Cardiac muscle cell (in vitro differentiated cells and primary cell): ENCODE results near the gene FAM98C. TPM values are rescaled to one million over a fixed set of nuclear protein-coding genes. Genes with fewer than 3 reads are reported as not detected.
A peak's percentile ranks its signal among the peaks of the same experiment; 100 is the strongest.
"Not testable (repeated sequence)": the region's sequence is repeated elsewhere in the genome, so short reads cannot be mapped to it uniquely, and the experiment has no call there.

ENCODE experiments used
- DNase-seq, 2 donors: peaks; one replicate each; pipeline versions ENCODE4 v3.0.0 to v3.0.0-alpha.2; 2010 to 2017; ENCODE audit warnings: low read depth in 1 of 2, low spot score in 1 of 2
- H3K27ac ChIP-seq: fragments of 200-600 bp; sonication (generic); 2 replicates; pipeline ENCODE4 v1.5.1; 2016
- H3K27me3 ChIP-seq: fragments of 200-600 bp; sonication (generic); 2 replicates; pipeline ENCODE4 v1.6.0; 2016; ENCODE audit warnings: control low read depth
- H3K36me3 ChIP-seq: fragments of 200-600 bp; sonication (generic); 2 replicates; pipeline ENCODE4 v1.5.1; 2016; ENCODE audit warnings: control low read depth
- H3K4me1 ChIP-seq: fragments of 200-600 bp; sonication (generic); 2 replicates; pipeline ENCODE4 v1.8.1; 2017; ENCODE audit warnings: low read depth, mild to moderate bottlenecking, mixed run types
- H3K4me3 ChIP-seq: fragments of 200-600 bp; sonication (generic); 2 replicates; pipeline ENCODE4 v1.5.1; 2016; ENCODE audit warnings: mild to moderate bottlenecking
- H3K9me3 ChIP-seq: fragments of 200-600 bp; sonication (generic); 2 replicates; pipeline ENCODE4 v1.5.1; 2017; ENCODE audit warnings: low read depth, mild to moderate bottlenecking, control low read depth
- polyA plus RNA-seq: library from polyadenylated mRNA; unstranded; fragments of >200 nt; fragmentation: Nextera tagmentation; extraction: Ambion mirVana; gene quantifications from 2 replicates; pipeline ENCODE4 v1.2.1, GENCODE V29; 2016
- total RNA-seq: library from RNA; depleted of rRNA; stranded (reverse); fragments of >200 nt; gene quantifications from 2 replicates; pipeline ENCODE4 v1.2.3, GENCODE V29; 2016
- TF ChIP-seq, protein P1 (sequence below): IDR thresholded peaks from 2 replicates; pipeline ENCODE4 v1.5.1; 2012; ENCODE audit warnings: low read depth, mild to moderate bottlenecking, low read length

Gene FAM98C
- total and polyA plus RNA-seq, 2 experiments from 2014 or later, result 20.0 to 35.3 TPM

DNA sequence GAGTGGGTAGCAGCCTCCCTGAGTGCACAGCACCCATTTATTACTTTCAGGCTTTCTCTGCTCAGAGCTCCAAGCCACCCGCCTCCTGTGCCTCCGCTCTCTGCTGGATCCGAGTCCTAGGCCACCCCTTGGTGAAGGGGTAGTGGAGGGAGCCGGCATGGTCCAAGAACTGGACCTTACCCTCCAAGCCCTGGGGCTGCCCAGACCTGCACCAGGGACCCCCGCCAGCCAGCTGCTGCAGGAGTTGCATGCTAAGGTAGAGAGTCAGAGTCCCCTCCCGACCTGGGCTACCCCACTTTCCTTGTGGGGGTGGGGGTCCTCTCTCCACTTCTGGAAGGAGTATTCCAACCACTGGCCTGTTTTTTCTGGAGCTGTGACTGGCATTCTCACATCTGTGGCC lies 2.0 kb downstream of the FAM98C start:
- no peak for DNase-seq
- TF ChIP-seq, protein P1, sequence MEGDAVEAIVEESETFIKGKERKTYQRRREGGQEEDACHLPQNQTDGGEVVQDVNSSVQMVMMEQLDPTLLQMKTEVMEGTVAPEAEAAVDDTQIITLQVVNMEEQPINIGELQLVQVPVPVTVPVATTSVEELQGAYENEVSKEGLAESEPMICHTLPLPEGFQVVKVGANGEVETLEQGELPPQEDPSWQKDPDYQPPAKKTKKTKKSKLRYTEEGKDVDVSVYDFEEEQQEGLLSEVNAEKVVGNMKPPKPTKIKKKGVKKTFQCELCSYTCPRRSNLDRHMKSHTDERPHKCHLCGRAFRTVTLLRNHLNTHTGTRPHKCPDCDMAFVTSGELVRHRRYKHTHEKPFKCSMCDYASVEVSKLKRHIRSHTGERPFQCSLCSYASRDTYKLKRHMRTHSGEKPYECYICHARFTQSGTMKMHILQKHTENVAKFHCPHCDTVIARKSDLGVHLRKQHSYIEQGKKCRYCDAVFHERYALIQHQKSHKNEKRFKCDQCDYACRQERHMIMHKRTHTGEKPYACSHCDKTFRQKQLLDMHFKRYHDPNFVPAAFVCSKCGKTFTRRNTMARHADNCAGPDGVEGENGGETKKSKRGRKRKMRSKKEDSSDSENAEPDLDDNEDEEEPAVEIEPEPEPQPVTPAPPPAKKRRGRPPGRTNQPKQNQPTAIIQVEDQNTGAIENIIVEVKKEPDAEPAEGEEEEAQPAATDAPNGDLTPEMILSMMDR, result no peak
- Histone ChIP-seq H3K9me3 (no peaks in the 10 kb centered on the region), H3K4me3 (no peak overlapping the region), H3K36me3 (no peaks in the 10 kb centered on the region), H3K27me3 (no peaks in the 10 kb centered on the region), H3K27ac (no peak overlapping the region), H3K4me1 (no peaks in the 10 kb centered on the region)

DNA sequence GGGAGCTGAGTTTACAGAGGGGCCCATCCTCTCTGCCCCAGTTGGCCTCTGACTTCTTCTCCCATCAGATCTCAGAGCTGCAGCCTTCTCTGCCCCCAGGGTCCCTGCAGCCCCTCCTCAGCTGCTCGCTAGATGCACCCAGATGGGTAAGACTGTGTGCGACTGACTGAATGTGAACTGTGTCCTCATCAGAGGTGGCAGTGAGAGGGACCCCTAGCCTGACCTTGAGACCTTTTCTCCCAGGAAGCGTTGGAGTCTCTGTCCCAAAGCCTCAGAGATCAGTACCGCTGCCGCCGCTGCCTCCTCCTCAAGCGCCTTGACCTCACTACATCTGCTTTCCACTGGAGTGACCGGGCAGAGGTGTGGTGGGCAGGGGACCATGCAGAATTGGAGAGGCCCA lies 2.4 kb downstream of the FAM98C start:
- Histone ChIP-seq H3K27ac (no peak overlapping the region), H3K36me3 (no peaks in the 10 kb centered on the region), H3K27me3 (no peaks in the 10 kb centered on the region), H3K4me1 (no peaks in the 10 kb centered on the region), H3K4me3 (no peak overlapping the region), H3K9me3 (no peaks in the 10 kb centered on the region)
- TF ChIP-seq, protein P1, result no peak
- no peak for DNase-seq

DNA sequence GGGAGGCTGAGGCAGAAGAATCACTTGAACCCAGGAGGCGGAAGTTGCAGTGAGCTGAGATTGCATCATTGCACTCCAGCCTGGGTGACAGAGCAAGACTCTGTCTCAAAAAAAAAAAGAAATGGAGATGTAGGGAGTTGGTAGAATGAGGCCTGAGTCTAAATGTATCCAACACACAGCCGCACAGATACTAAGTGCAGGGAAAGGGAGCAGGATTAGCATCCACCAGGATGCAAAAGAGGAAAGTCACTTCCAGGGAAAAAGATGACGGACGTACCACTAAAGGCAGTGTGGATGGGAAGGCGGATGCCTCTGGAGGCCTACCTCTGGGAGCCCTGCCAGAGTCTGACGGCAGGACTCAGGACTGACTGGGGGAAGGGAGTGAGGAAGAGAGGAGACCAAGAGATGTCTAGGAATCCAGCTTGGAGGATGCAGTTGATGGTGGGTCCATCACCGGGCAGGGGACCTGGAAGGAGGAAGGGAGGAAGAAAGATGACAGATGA lies 6.8 kb downstream of the FAM98C start:
- no peak overlapping the region for H3K4me3 ChIP-seq
- peaks cover 6% of the 10 kb centered on the region for H3K4me1 ChIP-seq
- TF ChIP-seq, protein P1, result no peak
- H3K27ac ChIP-seq, result no peak overlapping the region
- DNase-seq, result peak in 1 of 2 donors; percentile 79
- no peaks in the 10 kb centered on the region for H3K36me3 ChIP-seq
- no peaks in the 10 kb centered on the region for H3K9me3 ChIP-seq
- H3K27me3 ChIP-seq, result no peaks in the 10 kb centered on the region

DNA sequence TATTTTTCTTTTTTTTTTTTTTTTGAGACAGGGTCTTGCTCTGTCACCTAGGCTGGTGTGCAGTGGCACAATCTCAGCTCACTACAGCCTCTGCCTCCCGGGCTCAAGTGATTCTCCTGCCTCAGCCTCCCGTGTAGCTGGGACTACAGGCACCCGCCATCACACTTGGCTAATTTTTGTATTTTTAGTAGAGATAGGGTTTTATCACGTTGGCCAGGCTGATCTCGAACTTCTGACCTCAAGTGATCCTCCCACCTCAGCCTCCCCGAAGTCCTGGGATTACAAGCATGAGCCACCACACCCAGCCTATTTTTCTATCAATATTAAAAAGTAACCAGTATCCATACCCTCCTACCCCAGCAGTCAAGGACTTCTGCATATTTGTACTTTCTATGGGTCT lies 7.5 kb downstream of the FAM98C start:
- not testable (repeated sequence) for H3K36me3 ChIP-seq, H3K9me3 ChIP-seq, H3K4me3 ChIP-seq, H3K27ac ChIP-seq, DNase-seq, H3K27me3 ChIP-seq, H3K4me1 ChIP-seq

DNA sequence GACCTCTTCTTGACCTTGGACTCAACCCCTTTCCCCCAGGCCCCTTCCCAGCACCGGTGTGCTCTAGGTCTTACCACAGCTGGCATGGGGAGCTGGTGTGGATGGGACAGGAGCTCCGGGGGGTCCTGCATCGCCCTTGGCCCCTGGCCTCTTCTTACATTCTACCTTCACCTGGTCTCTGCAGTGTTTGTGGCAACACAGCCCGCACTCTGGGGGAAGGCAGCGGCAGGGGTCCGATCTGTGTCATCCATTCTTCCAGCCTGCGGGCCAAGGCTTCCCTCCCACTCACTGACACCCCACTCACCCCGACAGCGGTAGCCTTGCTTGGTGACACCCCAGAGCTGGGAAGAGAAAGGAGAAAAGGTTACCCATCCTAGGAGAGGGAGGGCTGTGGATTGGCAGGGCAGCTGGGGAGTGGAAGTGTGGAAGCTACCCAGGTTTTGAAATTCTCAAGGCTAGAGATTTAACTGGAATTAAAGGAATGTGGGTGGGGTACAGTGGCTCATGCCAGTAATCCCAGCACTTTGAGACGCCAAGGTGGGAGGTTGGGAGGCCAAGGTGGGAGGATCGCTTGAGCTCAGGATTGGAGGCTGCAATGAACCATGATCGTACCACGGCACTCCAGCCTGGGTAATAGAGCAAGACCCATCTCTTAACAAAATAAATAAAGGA lies 8.3 kb downstream of the FAM98C start:
- peaks cover 6% of the 10 kb centered on the region for H3K4me1 ChIP-seq
- DNase-seq, result no peak
- H3K27me3 ChIP-seq, result no peaks in the 10 kb centered on the region
- no peaks in the 10 kb centered on the region for H3K9me3 ChIP-seq
- H3K36me3 ChIP-seq, result no peaks in the 10 kb centered on the region
- H3K27ac ChIP-seq, result no peak overlapping the region
- TF ChIP-seq, protein P1, result no peak
- H3K4me3 ChIP-seq, result no peak overlapping the region

DNA sequence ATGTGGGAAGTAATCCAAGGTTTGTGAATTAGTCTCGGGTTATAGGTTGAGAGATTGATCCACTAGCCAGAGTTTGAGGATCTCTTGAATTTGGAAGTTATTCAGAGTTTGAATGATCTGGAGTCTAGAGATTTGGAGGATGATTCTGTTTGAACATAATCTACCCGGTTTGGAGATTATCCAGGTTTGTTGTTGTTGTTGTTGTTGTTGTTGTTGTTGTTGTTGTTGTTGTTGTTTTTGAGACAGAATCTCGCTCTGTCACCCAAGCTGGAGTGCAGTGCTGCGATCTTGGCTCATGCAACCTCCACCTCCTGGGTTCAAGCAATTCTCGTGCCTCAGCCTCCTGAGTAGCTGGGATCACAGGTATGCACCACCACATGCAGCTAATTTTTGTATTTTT lies 9.0 kb downstream of the FAM98C start:
- not testable (repeated sequence) for H3K4me3 ChIP-seq

More for the DNA sequence above, 9.0 kb downstream of the FAM98C start:
- H3K27me3 ChIP-seq, H3K4me1 ChIP-seq, DNase-seq, H3K27ac ChIP-seq, H3K36me3 ChIP-seq, H3K9me3 ChIP-seq: not testable (repeated sequence)
